Vagina (tissue), 2 donors: ENCODE data around the gene CAPN15. TPM values are rescaled to one million over a fixed set of nuclear protein-coding genes. Genes with fewer than 3 reads are reported as not detected.
"Not testable (repeated sequence)": the region's sequence is repeated elsewhere in the genome, so short reads cannot be mapped to it uniquely, and the experiment has no call there.

Experiments
- DNase-seq, 2 donors: peaks; one replicate each; pipeline ENCODE4 v3.0.0-alpha.2; 2017; ENCODE audit errors: extremely low spot score in 2 of 2
- H3K27ac ChIP-seq: fragments of 200-600 bp; sonication (generic); one replicate; pipeline ENCODE4 v1.5.1; 2019
- H3K27me3 ChIP-seq: fragments of 200-600 bp; sonication (generic); one replicate; pipeline ENCODE4 v1.5.1; 2019
- H3K36me3 ChIP-seq, 2 donors: fragments of 200-600 bp; sonication (generic); one replicate each; pipeline ENCODE4 v1.5.1; 2017 to 2019
- H3K4me1 ChIP-seq: fragments of 200-600 bp; sonication (generic); one replicate; pipeline ENCODE4 v1.5.1; 2019
- H3K4me3 ChIP-seq, 2 donors: fragments of 200-600 bp; sonication (generic); 1 replicate in 1 of 2; 2 replicates in 1 of 2; pipeline ENCODE4 v1.5.1; 2016 to 2019
- H3K9me3 ChIP-seq: fragments of 200-600 bp; sonication (generic); one replicate; pipeline ENCODE4 v1.5.1; 2019
- POLR2A ChIP-seq, 2 donors: fragments of 450-650 bp; IDR thresholded peaks; one replicate each; pipeline ENCODE4 v1.6.1; 2017; ENCODE audit warnings: antibody characterized with exemption in 2 of 2, mild to moderate bottlenecking in 2 of 2, moderate library complexity in 2 of 2
- POLR2AphosphoS5 ChIP-seq, 2 donors: sonication (generic); formaldehyde crosslinking; IDR thresholded peaks; one replicate each; pipeline ENCODE4 v1.9.0; 2017; ENCODE audit warnings: antibody characterized with exemption in 2 of 2, mild to moderate bottlenecking in 2 of 2, low read depth in 1 of 2; ENCODE audit not compliant: insufficient read depth in 1 of 2
- intact Hi-C: fragments of 100-400 bp; cut with DNase I; formaldehyde crosslinking; loops from one replicate; pipeline ENCODE4 v1.15.1; 2023
- total RNA-seq: library from RNA; depleted of rRNA; stranded (reverse); fragments of >200 nt; gene quantifications from one replicate; pipeline ENCODE4 v1.2.3, GENCODE V29; 2016
- TF ChIP-seq, protein P1 (sequence below), 3 experiments: fragments of 450-650 bp in 2 of 3; fragments of 200-600 bp in 1 of 3; sonication (generic) in 1 of 3; IDR thresholded peaks; one replicate each; pipeline ENCODE4 v1.5.1; 2017 to 2019; ENCODE audit warnings: antibody characterized with exemption in 3 of 3, mild to moderate bottlenecking in 2 of 3, moderate library complexity in 2 of 3

CAPN15 gene
- total RNA-seq, 1 donor from 2014 or later: 38.3 TPM

DNA sequence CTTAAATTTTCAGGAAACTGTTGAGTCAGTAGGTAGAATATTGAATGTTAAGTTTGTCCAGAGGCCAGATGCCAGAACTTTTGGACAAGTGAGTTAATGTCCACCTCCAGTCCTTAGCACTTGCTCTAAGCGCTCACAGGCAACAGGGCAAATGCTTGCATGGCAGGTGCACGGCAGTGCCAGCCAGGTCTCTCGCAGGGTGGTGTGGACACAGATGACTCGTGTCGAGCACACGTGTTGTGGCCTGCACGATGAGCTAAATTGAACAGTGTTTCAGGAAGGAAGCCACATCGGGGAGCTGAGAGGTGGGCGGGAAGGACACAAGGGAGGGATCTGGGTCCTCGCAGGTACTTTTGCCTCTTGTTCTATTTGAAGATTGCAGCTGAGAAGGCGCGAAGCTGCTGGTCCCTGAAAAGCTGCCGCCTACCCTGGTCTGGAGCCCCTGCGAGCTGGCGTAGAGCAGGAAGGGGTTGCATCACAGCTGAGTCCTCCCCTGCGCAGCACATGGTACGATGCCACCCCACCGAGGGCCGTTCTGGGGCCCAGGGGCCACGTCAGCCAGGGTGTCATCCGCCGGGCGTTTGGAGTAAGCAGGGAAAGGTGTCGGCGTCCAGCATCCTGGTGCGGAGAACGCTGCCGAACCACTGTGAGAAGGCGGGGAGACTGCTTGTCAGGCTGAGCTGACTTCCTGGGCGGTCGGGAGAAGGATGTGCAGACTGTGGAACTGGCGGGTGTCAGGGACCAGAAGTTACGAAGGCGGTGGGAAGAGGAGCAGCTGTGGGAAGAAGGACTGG lies 68.6 kb downstream of the CAPN15 start:
- H3K4me3 ChIP-seq: no peak overlapping the region
- no peak for DNase-seq
- H3K36me3 ChIP-seq: peaks cover 0 to 10% of the 10 kb centered on the region in 2 donors
- peaks cover 51% of the 10 kb centered on the region for H3K4me1 ChIP-seq
- no peak overlapping the region for H3K27ac ChIP-seq
- TF ChIP-seq POLR2AphosphoS5 (IDR thresholded peaks at IDR 0.05; ENCODE audit: insufficient read depth in 1 of 2, low read depth in 1 of 2) (no peak), POLR2A (IDR thresholded peaks at IDR 0.05) (no peak)
- TF ChIP-seq, protein P1, sequence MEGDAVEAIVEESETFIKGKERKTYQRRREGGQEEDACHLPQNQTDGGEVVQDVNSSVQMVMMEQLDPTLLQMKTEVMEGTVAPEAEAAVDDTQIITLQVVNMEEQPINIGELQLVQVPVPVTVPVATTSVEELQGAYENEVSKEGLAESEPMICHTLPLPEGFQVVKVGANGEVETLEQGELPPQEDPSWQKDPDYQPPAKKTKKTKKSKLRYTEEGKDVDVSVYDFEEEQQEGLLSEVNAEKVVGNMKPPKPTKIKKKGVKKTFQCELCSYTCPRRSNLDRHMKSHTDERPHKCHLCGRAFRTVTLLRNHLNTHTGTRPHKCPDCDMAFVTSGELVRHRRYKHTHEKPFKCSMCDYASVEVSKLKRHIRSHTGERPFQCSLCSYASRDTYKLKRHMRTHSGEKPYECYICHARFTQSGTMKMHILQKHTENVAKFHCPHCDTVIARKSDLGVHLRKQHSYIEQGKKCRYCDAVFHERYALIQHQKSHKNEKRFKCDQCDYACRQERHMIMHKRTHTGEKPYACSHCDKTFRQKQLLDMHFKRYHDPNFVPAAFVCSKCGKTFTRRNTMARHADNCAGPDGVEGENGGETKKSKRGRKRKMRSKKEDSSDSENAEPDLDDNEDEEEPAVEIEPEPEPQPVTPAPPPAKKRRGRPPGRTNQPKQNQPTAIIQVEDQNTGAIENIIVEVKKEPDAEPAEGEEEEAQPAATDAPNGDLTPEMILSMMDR (IDR thresholded peaks at IDR 0.05): no peak
- no peaks in the 10 kb centered on the region for H3K9me3 ChIP-seq
- H3K27me3 ChIP-seq: no peaks in the 10 kb centered on the region
- intact Hi-C loops: no loop called here

DNA sequence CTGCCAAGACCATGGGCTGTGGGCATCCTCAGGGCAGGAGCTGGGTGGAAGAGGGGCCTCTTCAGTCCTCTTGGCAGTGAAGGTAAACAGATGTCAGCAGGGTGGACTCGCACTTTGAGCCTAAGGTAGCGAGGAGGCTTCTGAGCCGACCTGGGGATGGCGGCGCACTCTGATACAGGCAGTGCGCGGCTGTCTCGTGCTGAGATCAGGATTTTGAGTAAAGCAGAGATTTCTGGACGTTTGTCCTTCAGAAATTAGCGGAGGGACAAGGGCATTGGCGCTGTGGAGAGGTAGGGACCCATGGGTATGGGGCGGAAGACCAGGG lies 69.2 kb downstream of the CAPN15 start:
- DNase-seq: no peak
- H3K36me3 ChIP-seq: peaks cover 0 to 10% of the 10 kb centered on the region in 2 donors
- H3K4me1 ChIP-seq: peaks cover 47% of the 10 kb centered on the region
- H3K27ac ChIP-seq: no peak overlapping the region
- no peak overlapping the region for H3K4me3 ChIP-seq
- H3K9me3 ChIP-seq: no peaks in the 10 kb centered on the region
- TF ChIP-seq, protein P1 (IDR thresholded peaks at IDR 0.05): no peak
- no peak for TF ChIP-seq POLR2A (IDR thresholded peaks at IDR 0.05)
- TF ChIP-seq POLR2AphosphoS5 (IDR thresholded peaks at IDR 0.05; ENCODE audit: insufficient read depth in 1 of 2, low read depth in 1 of 2): no peak
- H3K27me3 ChIP-seq: no peaks in the 10 kb centered on the region
- intact Hi-C loops: no loop called here

DNA sequence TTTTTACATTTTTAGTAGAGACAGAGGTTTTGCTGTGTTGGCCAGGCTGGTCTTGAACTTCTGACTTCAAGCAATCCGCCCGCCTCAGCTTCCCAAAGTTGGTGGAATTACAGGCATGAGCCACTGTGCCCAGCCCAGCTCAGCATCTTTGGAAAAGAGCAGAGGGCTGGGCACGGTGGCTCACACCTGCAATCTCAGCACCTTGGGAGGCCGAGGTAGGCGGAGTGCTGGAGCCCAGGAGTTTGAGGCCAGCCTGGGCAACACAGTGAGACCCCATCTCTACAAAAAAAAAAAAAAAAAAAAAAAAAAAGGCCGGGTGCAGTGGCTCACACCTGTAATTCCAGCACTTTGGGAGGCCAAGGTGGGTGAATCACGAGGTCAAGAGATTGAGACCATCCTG lies 70.1 kb downstream of the CAPN15 start:
- DNase-seq, intact Hi-C loops: not testable (repeated sequence)
- peaks cover 0 to 10% of the 10 kb centered on the region in 2 donors for H3K36me3 ChIP-seq

DNA sequence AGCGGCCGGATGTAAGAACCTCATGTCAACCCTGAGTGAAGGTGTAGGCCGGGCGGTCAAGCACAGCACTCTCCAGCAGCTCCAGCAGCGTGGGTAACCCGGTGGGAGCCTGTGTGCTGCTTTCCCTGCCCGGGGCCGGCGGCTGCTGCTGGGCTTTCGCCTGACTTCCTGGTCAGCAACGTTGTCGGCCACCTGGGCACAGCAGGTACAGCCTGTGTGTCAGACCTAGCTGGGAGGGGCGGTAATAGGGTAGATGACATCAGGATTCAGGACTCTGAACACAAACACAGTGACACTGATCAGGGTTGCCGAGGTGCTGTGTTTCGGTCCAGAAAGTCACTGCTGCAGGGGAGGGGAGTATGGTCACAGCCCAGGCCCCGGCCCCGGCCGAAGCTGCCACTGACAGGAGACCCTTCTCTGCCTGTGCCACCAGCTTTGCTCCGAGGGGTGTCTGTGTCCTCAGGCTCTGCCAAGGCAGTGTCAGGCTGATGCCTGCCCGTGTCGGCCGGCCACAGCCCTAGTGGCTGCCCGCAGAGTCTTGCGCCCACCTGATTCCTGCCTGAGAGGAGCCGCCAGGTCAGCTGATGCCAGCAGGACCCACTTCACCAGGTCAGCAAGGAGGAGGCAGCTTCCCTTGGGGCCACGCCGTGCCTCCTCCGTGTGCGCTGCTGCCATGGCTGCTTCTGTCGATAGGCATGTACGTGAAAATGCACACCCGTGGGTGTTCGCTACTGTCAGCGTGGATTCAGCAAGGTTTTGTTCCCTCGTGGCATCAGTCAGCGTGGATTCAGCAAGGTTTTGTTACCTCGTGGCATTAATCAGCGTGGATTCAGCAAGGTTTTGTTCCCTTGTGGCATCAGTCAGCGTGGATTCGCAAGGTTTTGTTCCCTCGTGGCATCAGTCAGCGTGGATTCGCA lies 71.6 kb downstream of the CAPN15 start:
- Histone ChIP-seq H3K9me3 (no peaks in the 10 kb centered on the region), H3K4me1 (peaks cover 23% of the 10 kb centered on the region), H3K27ac (no peak overlapping the region), H3K36me3 (peaks cover 0 to 10% of the 10 kb centered on the region in 2 donors), H3K27me3 (no peaks in the 10 kb centered on the region), H3K4me3 (no peak overlapping the region)
- TF ChIP-seq, protein P1 (IDR thresholded peaks at IDR 0.05): no peak
- TF ChIP-seq POLR2AphosphoS5 (IDR thresholded peaks at IDR 0.05; ENCODE audit: insufficient read depth in 1 of 2, low read depth in 1 of 2) (no peak), POLR2A (IDR thresholded peaks at IDR 0.05) (no peak)
- DNase-seq: no peak
- intact Hi-C loops: no loop called here

More for the DNA sequence above, 70.1 kb downstream of the CAPN15 start:
- not testable (repeated sequence) for H3K27me3 ChIP-seq, H3K27ac ChIP-seq, H3K9me3 ChIP-seq, H3K4me3 ChIP-seq
- H3K4me1 ChIP-seq: peaks cover 37% of the 10 kb centered on the region

DNA sequence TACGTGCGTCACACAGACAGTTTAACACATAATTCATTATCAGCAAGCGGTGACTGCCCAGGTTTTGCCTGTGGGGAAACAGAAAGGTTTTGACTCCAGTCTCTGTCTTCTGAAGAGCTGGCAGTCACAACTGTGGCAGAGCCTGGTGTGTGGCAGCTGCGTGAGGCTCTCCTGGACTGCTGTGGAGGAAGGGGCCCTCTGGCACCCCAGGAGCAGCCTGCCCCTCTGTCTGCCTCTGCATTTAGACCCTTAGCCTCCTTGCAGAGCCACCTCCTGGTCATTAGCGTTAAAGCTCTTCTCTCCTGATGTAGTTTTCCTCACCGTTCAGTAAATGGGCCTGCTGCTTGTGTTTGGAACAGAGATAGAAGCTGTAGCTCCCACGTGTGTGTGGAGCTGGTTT lies 73.3 kb downstream of the CAPN15 start:
- intact Hi-C loops: no loop called here
- DNase-seq: no peak
- H3K9me3 ChIP-seq: no peaks in the 10 kb centered on the region
- no peak overlapping the region for H3K27ac ChIP-seq
- no peak overlapping the region for H3K4me3 ChIP-seq
- H3K27me3 ChIP-seq: no peaks in the 10 kb centered on the region
- H3K36me3 ChIP-seq: peaks cover 0 to 10% of the 10 kb centered on the region in 2 donors
- H3K4me1 ChIP-seq: peaks cover 7% of the 10 kb centered on the region
- TF ChIP-seq, protein P1 (IDR thresholded peaks at IDR 0.05): no peak
- TF ChIP-seq POLR2AphosphoS5 (IDR thresholded peaks at IDR 0.05; ENCODE audit: insufficient read depth in 1 of 2, low read depth in 1 of 2): no peak
- TF ChIP-seq POLR2A (IDR thresholded peaks at IDR 0.05): no peak
